NCI-H2171 treated with DMSO at 0.1 percent for 48 hours (cell line): ENCODE data around the gene ZDHHC11B.
"Not testable (repeated sequence)": the region's sequence is repeated elsewhere in the genome, so short reads cannot be mapped to it uniquely, and the experiment has no call there.

ENCODE experiments used
- DNase-seq: peaks from one replicate; lab custom pipeline; 2025; lab: John Stamatoyannopoulos, UW

The ZDHHC11B gene, protein sequence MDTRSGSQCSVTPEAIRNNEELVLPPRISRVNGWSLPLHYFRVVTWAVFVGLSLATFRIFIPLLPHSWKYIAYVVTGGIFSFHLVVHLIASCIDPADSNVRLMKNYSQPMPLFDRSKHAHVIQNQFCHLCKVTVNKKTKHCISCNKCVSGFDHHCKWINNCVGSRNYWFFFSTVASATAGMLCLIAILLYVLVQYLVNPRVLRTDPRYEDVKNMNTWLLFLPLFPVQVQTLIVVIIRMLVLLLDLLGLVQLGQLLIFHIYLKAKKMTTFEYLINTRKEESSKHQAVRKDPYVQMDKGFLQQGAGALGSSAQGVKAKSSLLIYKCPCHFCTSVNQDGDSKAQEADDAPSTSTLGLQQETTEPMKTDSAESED

DNA sequence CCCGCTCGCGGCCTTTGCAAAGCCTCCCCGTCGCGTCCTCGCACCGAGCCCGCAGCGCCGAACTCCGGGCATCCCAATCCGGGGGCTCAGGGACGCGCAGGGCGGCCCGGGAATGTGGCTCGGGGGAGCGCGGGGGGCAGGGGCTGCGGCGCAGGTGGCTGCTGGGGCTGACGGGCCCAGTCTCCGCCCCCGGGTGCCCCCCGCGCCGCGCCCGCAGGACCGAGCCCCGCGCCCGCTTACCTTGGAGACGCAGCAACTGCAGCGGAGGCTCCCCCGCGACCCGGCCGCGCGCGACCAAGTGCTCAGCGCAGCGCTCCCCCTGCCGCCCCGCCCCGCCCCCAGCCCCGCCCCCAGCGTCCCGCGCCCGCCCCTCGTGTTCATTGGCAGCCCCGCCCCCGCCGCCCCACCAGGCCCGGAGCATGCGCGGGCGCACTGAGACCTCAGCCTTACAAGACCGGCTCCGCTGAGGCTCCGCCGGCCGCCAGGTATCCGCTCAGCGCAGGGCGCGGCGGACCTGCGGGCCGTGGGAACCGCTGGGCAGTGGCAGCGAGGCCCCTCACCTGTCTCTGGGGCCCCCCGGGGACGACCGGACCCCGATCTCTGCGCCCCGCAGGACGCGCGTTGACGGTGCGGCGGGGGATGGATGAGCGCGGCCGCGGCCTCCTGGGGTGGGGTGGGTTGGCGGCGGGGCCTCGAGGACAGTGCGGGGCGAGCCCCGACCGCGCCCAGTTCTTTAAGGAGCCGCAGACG lies at the start of gene ZDHHC11B:
Gene ZDHHC11B, minus strand, starts transcription at position 302 of the 750 bp plus-strand sequence. CDS start 17,810 bp downstream, outside the sequence.
- DNase-seq = peak; percentile 77

DNA sequence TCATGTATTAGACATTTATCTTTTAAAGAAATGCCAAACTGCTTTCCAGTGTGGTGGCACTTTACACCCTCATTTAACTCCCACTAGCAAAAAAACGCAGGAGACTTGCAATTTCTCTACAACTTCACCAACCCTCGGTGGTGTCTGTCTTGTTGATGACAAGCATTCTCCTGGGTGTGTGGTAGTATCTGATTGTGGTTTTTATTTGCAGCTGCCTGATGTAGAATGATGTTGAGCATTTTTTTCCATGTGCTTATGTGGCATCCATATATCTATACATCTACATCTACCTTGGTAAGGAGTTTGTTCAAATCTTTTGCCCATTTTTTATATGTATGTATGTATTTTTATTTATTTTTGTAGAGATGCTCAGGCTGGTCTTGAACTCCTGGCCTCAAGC lies 49.5 kb upstream of the ZDHHC11B start:
- not testable (repeated sequence) for DNase-seq

DNA sequence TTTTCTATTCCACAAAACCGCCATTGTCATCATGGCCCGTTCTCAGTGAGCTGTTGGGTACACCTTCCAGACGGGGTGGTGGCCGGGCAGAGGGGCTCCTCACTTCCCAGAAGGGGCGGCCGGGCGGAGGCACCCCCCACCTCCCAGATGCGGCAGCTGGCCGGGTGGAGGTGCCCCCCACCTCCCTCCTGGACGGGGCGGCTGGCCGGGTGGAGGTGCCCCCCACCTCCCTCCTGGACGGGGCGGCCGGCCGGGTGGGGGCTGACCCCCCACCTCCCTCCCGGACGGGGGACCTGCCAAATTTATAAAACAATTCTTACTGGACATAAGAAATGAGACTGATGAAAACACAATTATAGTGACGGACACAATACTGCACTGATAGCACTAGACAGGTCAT lies 43.7 kb upstream of the ZDHHC11B start:
- not testable (repeated sequence) for DNase-seq

DNA sequence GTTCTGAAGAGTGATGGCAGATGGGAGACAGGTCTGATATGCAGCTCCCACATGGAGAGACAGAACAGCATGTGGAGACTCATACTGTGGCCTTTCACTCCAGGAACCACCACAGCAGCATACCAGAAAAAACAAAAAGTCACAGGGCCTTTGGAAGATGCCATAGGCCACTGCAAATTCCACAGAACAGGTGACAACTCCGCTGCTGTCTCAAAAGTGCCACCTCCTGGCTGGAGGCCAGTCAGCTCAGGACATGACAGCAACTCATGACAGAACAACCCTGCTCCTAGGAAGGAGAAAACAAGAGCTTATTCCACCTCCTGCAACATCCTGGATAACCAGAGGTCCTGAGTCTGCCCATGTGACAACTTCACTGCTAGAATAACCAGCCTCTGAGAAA lies 41.0 kb upstream of the ZDHHC11B start:
- DNase-seq = not testable (repeated sequence)

DNA sequence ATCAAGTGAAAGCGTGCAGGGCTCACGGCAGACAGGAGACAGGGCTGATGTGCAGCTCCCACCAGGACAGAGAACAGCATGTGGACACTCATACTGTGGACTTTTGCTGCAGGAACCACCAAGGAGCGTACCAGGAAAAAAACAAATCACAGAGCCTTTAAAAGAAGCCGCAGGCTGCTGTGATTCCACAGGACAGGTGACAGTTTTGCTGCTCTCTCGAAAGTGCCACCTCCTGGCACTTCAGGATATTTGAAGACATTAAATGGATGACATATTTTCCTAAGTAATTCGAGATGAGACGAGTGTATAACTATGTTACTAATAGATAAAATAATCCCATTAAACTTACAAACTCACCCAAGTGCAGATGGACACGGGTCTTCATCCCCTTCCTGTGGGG lies 37.0 kb upstream of the ZDHHC11B start:
- DNase-seq = peak; percentile 24

DNA sequence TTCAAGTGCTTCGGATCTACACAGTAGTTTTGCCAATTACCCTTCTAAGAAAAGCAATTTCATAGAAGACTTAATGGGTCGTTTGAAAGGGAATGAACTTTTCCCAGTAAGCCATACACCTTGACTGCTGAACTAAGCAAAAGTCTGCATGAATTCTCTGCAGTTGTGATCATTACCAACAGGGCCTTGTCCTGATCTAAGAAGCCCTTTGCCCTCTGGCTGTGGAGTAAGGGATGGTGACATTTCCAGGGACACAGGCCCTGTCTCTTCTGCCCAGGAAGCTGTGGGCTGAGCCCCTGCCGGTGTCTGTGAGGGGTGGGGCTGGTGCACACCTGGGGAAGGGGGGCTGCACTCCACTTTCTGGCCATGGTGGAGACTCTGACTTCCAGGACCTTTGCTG lies 35.7 kb upstream of the ZDHHC11B start:
- no peak for DNase-seq

DNA sequence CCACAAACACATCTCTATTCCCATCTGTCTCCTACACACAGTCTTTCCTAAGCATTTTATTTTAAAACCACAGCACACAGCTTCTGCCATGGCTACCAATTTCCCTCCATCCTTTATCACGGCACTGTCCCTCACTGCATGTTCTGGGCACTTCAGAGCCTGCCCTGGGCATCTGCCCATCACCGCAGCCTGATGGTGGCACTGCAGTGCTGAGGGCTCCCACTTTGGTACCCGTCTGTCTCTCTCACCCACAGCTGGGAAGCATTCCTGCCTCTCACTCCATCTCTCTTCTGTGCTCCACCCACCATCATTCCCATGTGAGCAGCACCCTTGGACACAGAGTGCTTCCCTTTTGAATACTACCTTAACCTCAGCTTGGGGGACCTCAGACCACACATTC lies 34.5 kb upstream of the ZDHHC11B start:
- DNase-seq = no peak

DNA sequence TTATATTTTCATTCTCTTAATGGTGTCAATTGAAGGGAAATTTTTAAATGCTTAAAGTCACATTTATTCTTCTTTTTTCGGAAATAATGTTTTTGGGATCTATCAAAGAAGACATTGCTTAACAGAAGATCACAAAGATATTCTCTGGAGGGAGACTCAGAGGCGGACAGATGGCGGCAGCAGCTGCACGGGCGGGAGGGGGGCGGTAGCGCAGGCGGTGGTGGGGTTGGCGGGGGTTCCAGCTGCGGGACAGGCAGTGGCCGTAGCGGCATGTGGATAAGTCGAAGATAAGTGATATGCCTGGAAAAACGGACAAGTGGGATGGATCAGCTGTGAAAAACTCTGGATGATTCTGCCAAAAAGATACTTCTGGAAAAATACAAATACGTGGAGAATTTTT lies 31.6 kb upstream of the ZDHHC11B start:
- peak; percentile 52 for DNase-seq

DNA sequence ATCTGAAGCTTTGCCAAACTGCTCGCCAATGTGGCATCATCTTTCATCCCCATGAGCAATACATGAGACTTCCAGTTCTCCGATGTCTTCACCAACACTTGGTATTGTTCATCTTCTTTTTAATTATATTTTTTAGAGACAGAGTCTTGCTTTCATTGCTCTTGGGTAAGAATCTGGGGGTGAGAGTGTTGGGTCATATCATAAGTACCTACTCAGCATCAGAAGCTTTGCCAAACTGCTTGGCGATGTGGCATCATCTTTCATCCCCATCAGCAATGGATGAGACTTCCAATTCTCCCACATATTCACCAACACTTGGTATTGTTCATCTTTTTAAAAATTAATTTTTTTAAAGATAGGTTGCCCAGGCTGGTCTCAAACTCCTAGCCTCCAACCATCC lies 30.9 kb upstream of the ZDHHC11B start:
- no peak for DNase-seq

DNA sequence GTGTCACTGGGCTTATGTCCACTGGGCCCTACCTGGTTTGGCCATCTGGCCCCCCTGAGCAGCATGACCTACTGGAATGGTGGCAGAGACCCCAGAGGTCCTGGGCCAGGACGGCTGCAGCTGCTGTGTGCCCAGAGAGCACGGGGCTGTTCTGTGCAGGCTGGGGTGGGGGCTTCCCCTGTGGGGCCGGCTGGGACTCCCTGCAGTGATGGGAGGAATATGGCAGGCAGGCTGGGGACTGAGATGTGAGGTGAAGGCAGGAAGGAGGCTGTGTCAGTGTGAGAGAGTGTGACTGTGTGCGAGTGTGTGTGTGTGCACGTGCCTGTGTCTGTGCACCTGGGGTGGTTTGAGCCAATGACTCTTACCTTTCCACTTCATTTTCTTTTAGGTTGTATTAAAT lies 29.0 kb upstream of the ZDHHC11B start:
- not testable (repeated sequence) for DNase-seq

DNA sequence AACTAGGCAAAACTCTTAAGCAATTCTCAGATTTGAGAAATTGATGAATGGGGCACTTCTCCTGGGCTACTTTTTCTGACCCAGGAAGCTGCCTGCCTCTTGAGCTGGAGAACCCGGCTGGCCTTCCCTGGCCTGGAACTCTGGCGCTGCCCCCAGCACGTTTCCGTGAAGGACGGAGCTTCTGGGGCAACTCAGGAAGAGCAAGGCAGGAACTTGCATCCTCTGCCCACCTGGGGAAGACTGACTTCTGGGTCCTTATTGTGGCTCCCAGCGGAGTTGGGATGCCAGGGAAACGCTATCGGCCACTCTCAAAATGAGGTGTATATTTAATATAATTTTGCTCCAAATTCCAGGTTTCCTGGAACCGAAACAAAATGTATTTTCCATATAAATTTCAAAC lies 26.9 kb upstream of the ZDHHC11B start:
- not testable (repeated sequence) for DNase-seq

DNA sequence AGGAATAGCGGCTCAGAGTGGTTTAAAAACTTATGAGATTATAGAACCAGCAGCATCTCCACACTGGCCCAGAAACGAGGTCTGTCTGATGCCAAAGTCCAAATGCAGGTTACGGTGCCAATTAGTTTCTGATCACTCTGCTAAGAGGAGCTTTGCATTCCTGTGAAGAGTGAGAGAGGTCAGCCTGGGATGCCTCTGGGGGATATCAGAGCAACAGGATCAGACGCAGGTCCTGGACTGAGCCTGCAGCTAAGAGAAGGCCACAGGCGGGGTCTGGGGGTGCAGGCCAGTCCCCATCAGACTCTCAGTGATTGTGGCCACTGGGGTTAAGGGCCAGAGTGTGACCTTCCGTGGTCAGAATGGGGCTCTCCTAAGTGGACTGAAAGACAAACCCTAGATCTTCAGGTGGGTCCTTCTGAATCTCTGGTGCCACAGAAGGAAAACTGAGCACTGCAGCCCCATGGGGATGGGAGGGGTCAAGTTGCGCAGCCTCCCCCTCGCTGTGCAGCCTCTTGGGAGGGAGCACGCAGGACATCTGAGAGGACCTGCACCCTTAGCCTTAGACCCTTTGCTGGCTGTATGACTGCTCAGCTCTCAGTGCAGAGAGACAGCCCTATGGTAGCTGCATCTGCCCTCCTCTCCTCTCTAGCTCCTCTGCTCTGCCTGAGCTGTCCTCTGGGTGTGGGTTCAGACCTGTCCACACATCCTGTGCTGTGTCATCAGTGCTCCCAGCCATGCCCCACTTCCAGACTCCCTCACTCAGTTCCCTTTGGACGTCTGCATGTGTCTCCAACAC lies 23.4 kb upstream of the ZDHHC11B start:
- DNase-seq = not testable (repeated sequence)

DNA sequence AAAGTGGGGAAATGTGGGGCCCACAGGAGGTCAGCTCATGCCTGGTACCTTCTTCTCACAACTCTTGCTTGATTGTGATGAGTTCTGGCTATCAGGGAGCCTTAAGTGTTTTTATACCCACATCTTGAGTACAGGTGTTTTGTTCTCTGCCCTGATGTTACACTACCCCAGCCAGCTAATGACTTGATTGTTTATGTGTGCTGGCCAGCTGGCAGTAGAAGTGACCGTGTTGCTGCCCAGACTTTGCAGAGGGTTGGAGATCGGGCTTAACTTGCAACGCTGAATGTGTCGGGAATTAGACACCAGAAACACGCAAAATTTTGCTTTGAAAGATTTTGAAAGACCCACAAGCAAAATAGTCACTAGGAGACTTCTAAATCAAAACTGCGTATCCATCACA lies 16.9 kb upstream of the ZDHHC11B start:
- DNase-seq = no peak

DNA sequence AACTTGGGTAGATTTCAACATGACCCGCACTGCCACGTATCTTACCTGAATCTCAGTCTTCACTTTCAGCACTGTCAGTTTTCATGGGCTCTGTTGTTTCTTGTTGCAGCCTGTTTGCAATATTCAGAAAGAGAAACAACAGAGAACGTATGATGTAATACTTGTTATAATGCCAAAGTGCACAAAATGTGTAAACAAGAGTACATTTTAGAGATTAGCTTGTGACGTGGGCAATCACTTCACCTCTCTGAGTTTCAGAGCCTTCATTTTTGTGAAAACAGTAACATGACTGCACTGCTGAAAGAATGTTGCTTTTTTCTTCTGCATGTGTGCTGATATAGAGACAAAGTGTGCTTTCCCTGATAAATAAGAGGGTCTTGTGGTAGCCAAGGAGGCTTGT lies 16.5 kb upstream of the ZDHHC11B start:
- DNase-seq = not testable (repeated sequence)

DNA sequence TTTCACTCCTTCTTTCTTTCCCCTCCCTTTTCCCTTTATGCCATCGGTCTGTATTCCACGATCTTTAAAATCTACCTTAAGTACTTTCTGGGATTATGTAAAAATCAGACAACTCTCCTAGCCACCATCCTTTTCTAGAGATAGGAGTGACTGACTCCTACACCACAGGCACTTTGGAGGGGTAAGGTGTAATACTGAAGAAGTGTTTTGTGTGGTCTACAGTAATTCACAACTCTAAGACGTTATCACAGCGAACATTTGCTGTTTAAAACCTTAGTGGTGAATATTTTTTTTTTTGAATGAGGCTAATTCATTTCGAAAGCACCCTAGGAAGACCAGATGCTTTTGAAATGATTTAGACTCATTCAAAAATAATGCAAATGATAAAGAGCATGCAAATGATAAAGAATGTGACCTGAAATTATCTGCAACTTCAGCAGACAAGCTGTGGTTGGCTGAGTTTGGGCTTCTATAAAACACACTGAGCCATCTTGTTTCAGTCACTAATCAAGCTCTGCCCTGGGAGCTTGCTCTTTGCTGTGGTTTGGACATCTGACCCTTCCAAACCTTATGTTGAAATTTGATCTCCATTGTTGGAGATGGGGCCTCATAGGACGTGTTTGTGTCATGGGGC lies 14.1 kb upstream of the ZDHHC11B start:
- not testable (repeated sequence) for DNase-seq

DNA sequence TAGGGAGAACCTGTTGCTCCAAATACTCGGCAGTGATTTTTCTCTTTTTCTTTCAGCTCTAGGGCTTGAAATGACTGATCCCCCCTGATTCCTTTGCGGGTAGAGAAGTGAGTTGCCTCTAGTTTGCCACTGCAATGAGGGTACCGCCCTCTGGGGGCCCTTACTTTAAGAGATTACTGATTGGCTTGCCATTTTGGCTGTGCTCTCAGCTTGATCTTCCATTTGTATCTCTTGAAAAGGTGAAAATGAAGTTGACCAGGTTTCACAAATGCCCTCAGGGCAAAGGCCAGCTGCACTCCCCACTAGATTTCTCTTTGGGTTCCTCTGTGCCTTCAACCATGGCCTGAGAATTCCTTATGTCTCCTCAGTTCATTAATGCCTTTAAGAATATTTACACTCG lies 13.5 kb upstream of the ZDHHC11B start:
- DNase-seq = not testable (repeated sequence)

DNA sequence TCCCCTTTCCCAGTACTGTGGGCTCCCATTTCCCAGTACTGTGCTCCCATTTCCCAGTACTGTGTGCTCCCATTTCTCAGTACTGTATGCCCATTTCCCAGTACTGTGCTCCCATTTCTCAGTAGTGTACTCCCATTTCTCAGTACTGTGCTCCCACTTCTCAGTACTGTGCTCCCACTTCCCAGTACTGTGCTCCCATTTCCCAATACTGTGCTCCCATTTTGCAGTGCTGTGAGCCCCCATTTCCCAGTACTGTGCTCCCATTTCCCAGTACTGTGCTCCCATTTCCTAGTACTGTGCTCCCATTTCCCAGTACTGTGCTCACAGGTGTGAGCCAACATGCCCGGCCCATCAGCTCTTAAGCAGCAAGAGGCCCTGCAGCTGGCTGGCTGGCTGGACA lies 11.3 kb upstream of the ZDHHC11B start:
- DNase-seq = not testable (repeated sequence)

DNA sequence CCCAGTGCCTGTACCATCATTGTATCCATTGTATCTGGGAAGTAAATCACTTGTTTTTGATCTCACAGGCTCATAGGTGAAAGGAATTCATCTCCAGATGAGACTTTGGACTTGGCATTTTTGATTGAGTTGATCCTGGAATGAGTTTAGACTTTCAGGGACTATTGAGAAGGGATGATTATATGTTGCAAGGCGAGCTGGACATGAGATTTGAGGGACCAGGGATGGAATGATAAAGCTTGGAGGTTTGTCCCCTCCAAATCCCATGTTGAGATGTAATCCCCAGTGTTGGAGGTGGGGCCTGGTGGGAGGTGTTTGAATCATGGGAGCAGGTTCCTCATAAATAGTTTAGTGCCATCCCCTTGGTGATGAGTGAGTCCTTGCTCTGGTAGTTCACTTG lies 10.4 kb upstream of the ZDHHC11B start:
- not testable (repeated sequence) for DNase-seq

DNA sequence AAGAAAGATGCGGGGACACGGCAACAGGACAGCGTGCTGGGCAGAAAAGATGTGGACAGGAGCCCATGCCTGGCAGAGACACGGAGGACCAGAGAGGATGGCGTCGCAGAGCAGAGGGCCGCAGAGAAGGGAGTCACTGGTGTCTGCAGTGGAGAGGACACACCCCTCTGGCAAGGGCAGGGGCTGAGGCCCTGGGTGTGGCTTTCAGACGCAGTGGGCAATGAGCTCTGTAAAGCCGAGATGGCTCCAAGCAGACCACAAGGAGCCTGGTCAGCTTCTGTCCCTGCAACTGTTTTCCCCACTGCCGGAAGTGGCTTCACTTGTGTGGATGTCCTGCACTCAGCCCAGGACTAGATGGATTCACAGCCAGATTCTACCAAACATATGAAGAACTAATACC lies 4.2 kb upstream of the ZDHHC11B start:
- DNase-seq = not testable (repeated sequence)

DNA sequence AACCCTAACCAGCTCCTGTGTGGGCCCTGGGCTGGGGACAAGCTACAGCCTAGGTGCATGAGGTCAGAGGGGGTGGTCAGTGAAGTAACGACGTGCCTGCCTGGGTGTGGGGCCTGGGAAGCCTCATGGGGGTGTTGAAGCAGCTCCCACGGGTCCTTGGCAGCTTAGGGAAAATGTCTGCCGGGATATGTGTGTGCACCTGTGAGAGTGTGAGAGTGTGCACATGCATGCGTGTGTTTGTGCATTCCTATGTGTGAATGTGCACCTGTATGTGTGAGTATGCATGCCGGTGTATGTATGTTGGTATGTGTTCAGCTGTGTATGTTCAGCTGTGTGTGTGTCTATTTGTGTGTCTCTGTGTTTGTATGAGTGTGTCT lies 3.3 kb upstream of the ZDHHC11B start:
- not testable (repeated sequence) for DNase-seq

DNA sequence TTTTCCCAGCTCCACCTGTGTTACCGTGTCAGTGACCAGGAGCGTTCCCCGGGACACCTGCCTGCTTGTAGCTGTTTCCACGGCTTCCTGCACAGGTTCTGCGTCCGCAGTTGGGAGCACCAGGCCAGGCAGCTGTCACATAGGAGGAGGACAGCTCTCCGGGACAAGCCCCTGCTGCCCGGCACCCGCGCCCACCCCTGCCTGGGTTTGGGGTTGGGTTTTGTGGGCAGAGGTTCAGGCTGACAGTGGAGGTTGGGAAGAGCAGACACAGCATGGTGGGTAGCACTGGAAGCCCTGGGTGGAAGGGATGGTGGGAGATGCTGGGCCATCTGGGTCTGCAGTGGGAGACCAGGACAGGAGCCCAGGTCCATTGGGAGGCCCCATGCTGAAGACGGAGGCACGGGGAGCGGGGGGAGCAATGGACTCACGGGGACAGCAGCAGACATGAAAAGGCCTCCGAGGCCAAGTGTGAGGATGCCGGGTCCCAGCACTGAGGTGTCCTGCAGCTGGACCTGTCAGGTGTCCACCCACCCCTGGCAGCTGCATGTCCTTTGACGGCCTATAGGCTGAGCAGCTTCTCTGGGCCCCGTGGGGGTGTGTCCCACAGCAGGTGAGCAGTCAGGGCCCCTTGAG lies 2.8 kb upstream of the ZDHHC11B start:
- DNase-seq = not testable (repeated sequence)
